ENCODE data around the gene GGCX.

Gene GGCX

GRCh38 chr2:85503168-85503850, 58.0 kb downstream of the GGCX start:
- no peak for TF ChIP-seq CTCF (IDR thresholded peaks at IDR 0.05; ENCODE audit: control insufficient read depth, insufficient read depth, low read depth, low read length, missing control alignments)
- no peak for DNase-seq (ENCODE audit: low read depth)
- no peak overlapping the region for H3K4me3 ChIP-seq (ENCODE audit: control insufficient read depth, low read depth, low read length)

- no peak overlapping the region for H3K4me3 ChIP-seq (ENCODE audit: control insufficient read depth, low read depth, low read length)
- no peak for TF ChIP-seq CTCF (IDR thresholded peaks at IDR 0.05; ENCODE audit: control insufficient read depth, insufficient read depth, low read depth, low read length, missing control alignments)
- no peak for DNase-seq (ENCODE audit: low read depth)
Observed at GRCh38 chr2:85502720-85503119, 58.6 kb downstream of the GGCX start.

GRCh38 chr2:85501248-85501647, 60.0 kb downstream of the GGCX start:
- DNase-seq (ENCODE audit: low read depth) = no peak
- H3K4me3 ChIP-seq (ENCODE audit: control insufficient read depth, low read depth, low read length) = no peak overlapping the region
- no peak for TF ChIP-seq CTCF (IDR thresholded peaks at IDR 0.05; ENCODE audit: control insufficient read depth, insufficient read depth, low read depth, low read length, missing control alignments)

- no peak for TF ChIP-seq CTCF (IDR thresholded peaks at IDR 0.05; ENCODE audit: control insufficient read depth, insufficient read depth, low read depth, low read length, missing control alignments)
- no peak overlapping the region for H3K4me3 ChIP-seq (ENCODE audit: control insufficient read depth, low read depth, low read length)
- DNase-seq (ENCODE audit: low read depth) = no peak
Observed at GRCh38 chr2:85497944-85498630, 63.2 kb downstream of the GGCX start.

- DNase-seq (ENCODE audit: low read depth) = no peak
- TF ChIP-seq CTCF (IDR thresholded peaks at IDR 0.05; ENCODE audit: control insufficient read depth, insufficient read depth, low read depth, low read length, missing control alignments) = no peak
- no peak overlapping the region for H3K4me3 ChIP-seq (ENCODE audit: control insufficient read depth, low read depth, low read length)
Observed at GRCh38 chr2:85496436-85496835, 64.9 kb downstream of the GGCX start.

All from AG09309 (cell line).